HepG2 (cell line): ENCODE measurements around the gene IFITM10. TPM values are rescaled to one million over a fixed set of nuclear protein-coding genes. Genes with fewer than 3 reads are reported as not detected.

Experiments used
- CBX5 ChIP-seq: sonication (generic); formaldehyde crosslinking; IDR thresholded peaks from 2 replicates; pipeline ENCODE4 v1.4.0; 2020; ENCODE audit warnings: missing genetic modification reagents, borderline replicate concordance
- KDM3A ChIP-seq: IDR thresholded peaks from 2 replicates; pipeline ENCODE4 v1.6.1; 2018; ENCODE audit warnings: low read depth, missing compliant biosample characterization
- NFYC ChIP-seq: IDR thresholded peaks from 2 replicates; pipeline ENCODE4 v1.6.1; 2016; ENCODE audit warnings: missing genetic modification reagents, missing compliant biosample characterization
- RXRA ChIP-seq: sonication (generic); formaldehyde crosslinking; IDR thresholded peaks from 2 replicates; pipeline ENCODE4 v1.5.1; 2020; ENCODE audit warnings: missing genetic modification reagents
- TBL1XR1 ChIP-seq: fragments of 150-350 bp; IDR thresholded peaks from 2 replicates; pipeline ENCODE4 v1.6.1; 2014; ENCODE audit warnings: borderline replicate concordance, low read length; ENCODE audit not compliant: partially characterized antibody
- ZBTB7A ChIP-seq: sonication (generic); formaldehyde crosslinking; IDR thresholded peaks from 2 replicates; pipeline ENCODE4 v1.8.0; 2022; ENCODE audit warnings: mild to moderate bottlenecking, missing genetic modification reagents
- ZC3H4 ChIP-seq: sonication (generic); formaldehyde crosslinking; IDR thresholded peaks from 2 replicates; pipeline ENCODE4 v1.4.0; 2020; ENCODE audit warnings: missing genetic modification reagents, borderline replicate concordance
- ZNF317 ChIP-seq: sonication (generic); formaldehyde crosslinking; IDR thresholded peaks from 2 replicates; pipeline ENCODE4 v1.5.0; 2020; ENCODE audit warnings: mild to moderate bottlenecking, missing genetic modification reagents
- ZNF605 ChIP-seq: sonication (generic); formaldehyde crosslinking; IDR thresholded peaks from 2 replicates; pipeline ENCODE4 v1.8.0; 2022; ENCODE audit warnings: mild to moderate bottlenecking, missing genetic modification reagents
- ZSCAN9 ChIP-seq: IDR thresholded peaks from 2 replicates; pipeline ENCODE4 v1.6.1; 2016; ENCODE audit warnings: borderline replicate concordance
- polyA plus RNA-seq, 8 experiments: library from polyadenylated mRNA; depleted of rRNA in 3 of 8; stranded (reverse) in 7 of 8; unstranded in 1 of 8; fragments of >200 nt; fragmentation: Illumina TruSeq in 4 of 8; extraction: Trizol in 4 of 8; gene quantifications; 2 replicates each; pipeline versions ENCODE4 v1.2.1 to v1.2.3, GENCODE V29; 2011 to 2016; ENCODE audit warnings: low read depth in 4 of 8, missing spikeins in 1 of 8, mixed read lengths in 1 of 8; ENCODE audit not compliant: insufficient read depth in 1 of 8
- total RNA-seq, 5 experiments: library from RNA; depleted of rRNA; stranded (reverse); fragments of >200 nt; fragmentation: Illumina TruSeq; extraction: Trizol; gene quantifications; 2 replicates each; pipeline ENCODE4 v1.2.3, GENCODE V29; 2016; ENCODE audit warnings: low read depth in 1 of 5
- TF ChIP-seq, protein P1 (sequence below): sonication (generic); formaldehyde crosslinking; IDR thresholded peaks from 2 replicates; pipeline ENCODE4 v1.4.0; 2020; ENCODE audit warnings: missing genetic modification reagents, borderline replicate concordance
- TF ChIP-seq, protein P2 (sequence below): IDR thresholded peaks from 2 replicates; pipeline ENCODE4 v1.6.1; 2016; ENCODE audit warnings: missing biosample characterization, missing genetic modification reagents, low read depth
- TF ChIP-seq, protein P3 (sequence below): sonication (generic); formaldehyde crosslinking; IDR thresholded peaks from 2 replicates; pipeline ENCODE4 v1.5.1; 2020; ENCODE audit warnings: missing genetic modification reagents, mild to moderate bottlenecking, borderline replicate concordance
- TF ChIP-seq, protein P4 (sequence below): IDR thresholded peaks from 2 replicates; pipeline ENCODE4 v1.6.1; 2016
- TF ChIP-seq, protein P5 (sequence below): sonication (generic); formaldehyde crosslinking; IDR thresholded peaks from 2 replicates; pipeline ENCODE4 v1.4.0; 2020; ENCODE audit warnings: low read depth, missing genetic modification reagents

Gene IFITM10
- total and polyA plus RNA-seq, 2 of the 13 experiments (the other 11 are each of a cell fraction or from before 2014, with no cell fraction given): 0.09 to 0.13 TPM

DNA sequence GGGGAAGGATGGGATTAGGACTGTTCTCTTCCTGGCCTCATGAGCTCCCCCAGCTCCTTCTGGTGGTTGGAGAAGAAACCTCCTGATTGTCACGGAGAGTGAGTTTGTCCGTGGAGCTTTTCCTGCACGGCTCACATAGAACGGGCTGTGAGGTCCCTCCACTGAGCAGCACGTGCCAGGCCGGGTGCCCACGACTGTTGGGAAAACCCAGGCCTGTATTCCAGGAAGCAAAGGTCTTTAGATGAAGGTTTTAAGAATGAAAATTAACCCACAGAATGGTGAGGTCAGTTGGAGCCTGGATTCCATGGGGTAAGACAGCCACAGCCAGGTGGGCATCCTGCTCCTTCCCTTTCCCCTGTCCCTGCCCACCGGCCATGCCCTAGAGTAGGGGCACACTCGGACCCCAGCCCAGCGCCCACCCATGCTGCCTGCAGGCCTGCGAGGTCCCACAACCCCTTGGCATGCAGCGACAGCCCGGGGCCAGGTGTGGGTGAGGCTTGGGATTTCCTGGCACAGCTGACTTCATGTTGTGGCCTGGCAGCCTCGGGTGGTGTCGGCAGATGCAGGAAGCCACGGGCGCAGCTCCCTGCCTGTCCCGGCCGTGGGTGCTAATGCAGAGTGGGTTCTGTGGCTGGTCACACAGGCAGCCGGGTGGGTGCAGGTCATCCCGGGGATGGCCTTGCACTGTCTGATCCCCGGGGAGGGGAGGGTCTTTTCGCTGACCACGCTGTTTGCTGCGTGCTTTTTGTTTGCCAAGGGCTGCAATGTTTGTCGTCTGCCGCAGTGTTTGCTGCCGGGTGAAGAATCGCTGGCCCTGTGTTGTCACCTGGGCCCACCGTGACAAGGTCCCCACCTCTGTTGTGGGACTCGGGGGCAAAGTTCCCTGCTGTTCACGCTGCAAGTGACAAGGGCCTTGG, 60.9 kb downstream of the IFITM10 start (continued):
- TF ChIP-seq ZSCAN9 (CRISPR knock-in tag): peak; percentile 82; the same call in 1 of the 2 replicates
- peak; percentile 74 for TF ChIP-seq ZNF605 (CRISPR knock-in tag)
- TF ChIP-seq, protein P1, sequence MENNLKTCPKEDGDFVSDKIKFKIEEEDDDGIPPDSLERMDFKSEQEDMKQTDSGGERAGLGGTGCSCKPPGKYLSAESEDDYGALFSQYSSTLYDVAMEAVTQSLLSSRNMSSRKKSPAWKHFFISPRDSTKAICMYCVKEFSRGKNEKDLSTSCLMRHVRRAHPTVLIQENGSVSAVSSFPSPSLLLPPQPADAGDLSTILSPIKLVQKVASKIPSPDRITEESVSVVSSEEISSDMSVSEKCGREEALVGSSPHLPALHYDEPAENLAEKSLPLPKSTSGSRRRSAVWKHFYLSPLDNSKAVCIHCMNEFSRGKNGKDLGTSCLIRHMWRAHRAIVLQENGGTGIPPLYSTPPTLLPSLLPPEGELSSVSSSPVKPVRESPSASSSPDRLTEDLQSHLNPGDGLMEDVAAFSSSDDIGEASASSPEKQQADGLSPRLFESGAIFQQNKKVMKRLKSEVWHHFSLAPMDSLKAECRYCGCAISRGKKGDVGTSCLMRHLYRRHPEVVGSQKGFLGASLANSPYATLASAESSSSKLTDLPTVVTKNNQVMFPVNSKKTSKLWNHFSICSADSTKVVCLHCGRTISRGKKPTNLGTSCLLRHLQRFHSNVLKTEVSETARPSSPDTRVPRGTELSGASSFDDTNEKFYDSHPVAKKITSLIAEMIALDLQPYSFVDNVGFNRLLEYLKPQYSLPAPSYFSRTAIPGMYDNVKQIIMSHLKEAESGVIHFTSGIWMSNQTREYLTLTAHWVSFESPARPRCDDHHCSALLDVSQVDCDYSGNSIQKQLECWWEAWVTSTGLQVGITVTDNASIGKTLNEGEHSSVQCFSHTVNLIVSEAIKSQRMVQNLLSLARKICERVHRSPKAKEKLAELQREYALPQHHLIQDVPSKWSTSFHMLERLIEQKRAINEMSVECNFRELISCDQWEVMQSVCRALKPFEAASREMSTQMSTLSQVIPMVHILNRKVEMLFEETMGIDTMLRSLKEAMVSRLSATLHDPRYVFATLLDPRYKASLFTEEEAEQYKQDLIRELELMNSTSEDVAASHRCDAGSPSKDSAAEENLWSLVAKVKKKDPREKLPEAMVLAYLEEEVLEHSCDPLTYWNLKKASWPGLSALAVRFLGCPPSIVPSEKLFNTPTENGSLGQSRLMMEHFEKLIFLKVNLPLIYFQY (CRISPR knock-in tag): peak; percentile 47; the same call in 1 of the 2 replicates
- TF ChIP-seq ZBTB7A (CRISPR knock-in tag): peak; percentile 98
- TF ChIP-seq, protein P2, sequence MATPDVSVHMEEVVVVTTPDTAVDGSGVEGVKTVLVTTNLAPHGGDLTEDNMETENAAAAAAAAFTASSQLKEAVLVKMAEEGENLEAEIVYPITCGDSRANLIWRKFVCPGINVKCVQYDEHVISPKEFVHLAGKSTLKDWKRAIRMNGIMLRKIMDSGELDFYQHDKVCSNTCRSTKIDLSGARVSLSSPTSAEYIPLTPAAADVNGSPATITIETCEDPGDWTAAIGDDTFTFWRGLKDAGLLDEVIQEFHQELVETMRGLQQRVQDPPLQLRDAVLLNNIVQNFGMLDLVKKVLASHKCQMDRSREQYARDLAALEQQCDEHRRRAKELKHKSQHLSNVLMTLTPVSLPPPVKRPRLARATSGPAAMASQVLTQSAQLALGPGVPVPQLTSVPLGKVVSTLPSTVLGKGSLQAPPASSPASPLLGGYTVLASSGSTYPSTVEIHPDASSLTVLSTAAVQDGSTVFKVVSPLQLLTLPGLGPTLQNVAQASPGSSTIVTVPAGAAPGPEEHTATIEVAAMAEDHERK (CRISPR knock-in tag): 0 out of 2 replicates have a peak, but pooled peaks have one; percentile 15
- peak; percentile 80 for TF ChIP-seq TBL1XR1
- peak; percentile 42; the same call in 1 of the 2 replicates for TF ChIP-seq ZC3H4 (CRISPR knock-in tag)
- TF ChIP-seq CBX5 (CRISPR knock-in tag): peak; percentile 87
- TF ChIP-seq, protein P3, sequence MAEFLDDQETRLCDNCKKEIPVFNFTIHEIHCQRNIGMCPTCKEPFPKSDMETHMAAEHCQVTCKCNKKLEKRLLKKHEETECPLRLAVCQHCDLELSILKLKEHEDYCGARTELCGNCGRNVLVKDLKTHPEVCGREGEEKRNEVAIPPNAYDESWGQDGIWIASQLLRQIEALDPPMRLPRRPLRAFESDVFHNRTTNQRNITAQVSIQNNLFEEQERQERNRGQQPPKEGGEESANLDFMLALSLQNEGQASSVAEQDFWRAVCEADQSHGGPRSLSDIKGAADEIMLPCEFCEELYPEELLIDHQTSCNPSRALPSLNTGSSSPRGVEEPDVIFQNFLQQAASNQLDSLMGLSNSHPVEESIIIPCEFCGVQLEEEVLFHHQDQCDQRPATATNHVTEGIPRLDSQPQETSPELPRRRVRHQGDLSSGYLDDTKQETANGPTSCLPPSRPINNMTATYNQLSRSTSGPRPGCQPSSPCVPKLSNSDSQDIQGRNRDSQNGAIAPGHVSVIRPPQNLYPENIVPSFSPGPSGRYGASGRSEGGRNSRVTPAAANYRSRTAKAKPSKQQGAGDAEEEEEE (CRISPR knock-in tag): peak; percentile 75; the same call in 1 of the 2 replicates
- peak; percentile 53 for TF ChIP-seq NFYC (CRISPR knock-in tag)
- TF ChIP-seq, protein P4, sequence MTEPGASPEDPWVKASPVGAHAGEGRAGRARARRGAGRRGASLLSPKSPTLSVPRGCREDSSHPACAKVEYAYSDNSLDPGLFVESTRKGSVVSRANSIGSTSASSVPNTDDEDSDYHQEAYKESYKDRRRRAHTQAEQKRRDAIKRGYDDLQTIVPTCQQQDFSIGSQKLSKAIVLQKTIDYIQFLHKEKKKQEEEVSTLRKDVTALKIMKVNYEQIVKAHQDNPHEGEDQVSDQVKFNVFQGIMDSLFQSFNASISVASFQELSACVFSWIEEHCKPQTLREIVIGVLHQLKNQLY (CRISPR knock-in tag): peak; percentile 100
- TF ChIP-seq KDM3A: peak; percentile 97; the same call in 1 of the 2 replicates
- peak; percentile 99 for TF ChIP-seq RXRA
- TF ChIP-seq, protein P5, sequence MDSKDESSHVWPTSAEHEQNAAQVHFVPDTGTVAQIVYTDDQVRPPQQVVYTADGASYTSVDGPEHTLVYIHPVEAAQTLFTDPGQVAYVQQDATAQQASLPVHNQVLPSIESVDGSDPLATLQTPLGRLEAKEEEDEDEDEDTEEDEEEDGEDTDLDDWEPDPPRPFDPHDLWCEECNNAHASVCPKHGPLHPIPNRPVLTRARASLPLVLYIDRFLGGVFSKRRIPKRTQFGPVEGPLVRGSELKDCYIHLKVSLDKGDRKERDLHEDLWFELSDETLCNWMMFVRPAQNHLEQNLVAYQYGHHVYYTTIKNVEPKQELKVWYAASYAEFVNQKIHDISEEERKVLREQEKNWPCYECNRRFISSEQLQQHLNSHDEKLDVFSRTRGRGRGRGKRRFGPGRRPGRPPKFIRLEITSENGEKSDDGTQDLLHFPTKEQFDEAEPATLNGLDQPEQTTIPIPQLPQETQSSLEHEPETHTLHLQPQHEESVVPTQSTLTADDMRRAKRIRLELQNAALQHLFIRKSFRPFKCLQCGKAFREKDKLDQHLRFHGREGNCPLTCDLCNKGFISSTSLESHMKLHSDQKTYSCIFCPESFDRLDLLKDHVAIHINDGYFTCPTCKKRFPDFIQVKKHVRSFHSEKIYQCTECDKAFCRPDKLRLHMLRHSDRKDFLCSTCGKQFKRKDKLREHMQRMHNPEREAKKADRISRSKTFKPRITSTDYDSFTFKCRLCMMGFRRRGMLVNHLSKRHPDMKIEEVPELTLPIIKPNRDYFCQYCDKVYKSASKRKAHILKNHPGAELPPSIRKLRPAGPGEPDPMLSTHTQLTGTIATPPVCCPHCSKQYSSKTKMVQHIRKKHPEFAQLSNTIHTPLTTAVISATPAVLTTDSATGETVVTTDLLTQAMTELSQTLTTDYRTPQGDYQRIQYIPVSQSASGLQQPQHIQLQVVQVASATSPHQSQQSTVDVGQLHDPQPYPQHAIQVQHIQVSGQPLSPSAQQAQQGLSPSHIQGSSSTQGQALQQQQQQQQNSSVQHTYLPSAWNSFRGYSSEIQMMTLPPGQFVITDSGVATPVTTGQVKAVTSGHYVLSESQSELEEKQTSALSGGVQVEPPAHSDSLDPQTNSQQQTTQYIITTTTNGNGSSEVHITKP: peak; percentile 70
- peak; percentile 62; the same call in 1 of the 2 replicates for TF ChIP-seq ZNF317
